ENCODE data around the gene CNP. TPM values are rescaled to one million over a fixed set of nuclear protein-coding genes. Genes with fewer than 3 reads are reported as not detected.
A peak's percentile ranks its signal among the peaks of the same experiment; 100 is the strongest.

The CNP gene
- total and polyA plus RNA-seq, 8 donors, result 53.4 to 75.4 (median 62.6) TPM

- H3K9me3 ChIP-seq, result no peaks in the 10 kb centered on the region
- TF ChIP-seq CTCF (IDR thresholded peaks at IDR 0.05), result peak; percentile 78 to 94
- H3K36me3 ChIP-seq, result no peaks in the 10 kb centered on the region
- no peak overlapping the region for H3K27ac ChIP-seq
- DNase-seq (peak; percentile 54 to 84 (median 78)), ATAC-seq (peak; percentile 13)
- H3K4me1 ChIP-seq, result peaks cover 0 to 22% of the 10 kb centered on the region in 2 donors
- no peak overlapping the region for H3K4me3 ChIP-seq
- intact Hi-C loops (cut with DNase I), result loop anchor here in 1 of 2 donors (10.0 kb wide), 1 partner anchor 52 kb away; the partner anchor contains the start of gene DNAJC7
- no peaks in the 10 kb centered on the region for H3K27me3 ChIP-seq
Observed at GRCh38 chr17:41962768-41963434, 3.7 kb upstream of the CNP start.

DNA sequence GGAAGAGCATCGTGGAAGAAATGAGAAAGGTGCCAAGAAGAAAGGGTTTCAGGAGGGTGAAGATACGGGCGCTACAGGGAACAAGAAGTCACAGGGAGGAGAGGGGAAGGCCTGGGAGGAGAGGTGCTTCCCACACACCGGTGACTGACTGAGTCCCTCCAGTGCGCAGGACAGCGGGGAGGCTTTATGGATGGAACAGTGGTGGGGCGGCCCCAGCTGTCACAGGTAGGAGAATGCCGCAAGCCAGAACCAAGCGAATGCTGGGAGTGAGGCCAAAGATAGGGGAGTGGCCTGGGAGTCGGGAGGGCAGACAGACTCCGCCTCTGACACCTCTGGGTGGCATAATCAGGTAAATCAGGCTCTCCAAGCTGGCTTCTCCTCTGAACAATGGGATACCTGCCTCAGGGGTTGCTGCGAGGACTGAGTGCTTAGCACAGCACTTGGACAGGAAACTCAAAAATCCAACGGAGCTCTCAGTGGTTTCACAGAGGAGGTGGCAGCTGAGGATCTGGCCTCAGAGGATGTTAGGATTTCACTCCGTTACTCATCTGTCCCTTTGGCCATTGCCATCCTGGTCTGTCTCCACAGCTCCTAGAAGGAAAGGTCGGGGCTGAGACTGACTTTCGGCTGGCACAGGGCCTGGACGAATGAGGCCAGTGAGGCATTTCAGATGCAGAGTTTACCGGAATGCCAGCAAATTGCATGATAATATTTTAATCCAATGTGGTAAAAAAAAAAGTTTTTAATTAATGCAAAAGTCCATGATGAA is 717 bp upstream of the CNP start:
- no peaks in the 10 kb centered on the region for H3K9me3 ChIP-seq
- TF ChIP-seq CTCF (IDR thresholded peaks at IDR 0.05), result no peak
- DNase-seq, result peak; percentile 27 to 84 (median 80)
- ATAC-seq, result peak; percentile 81
- H3K4me1 ChIP-seq, result peaks cover 3 to 48% of the 10 kb centered on the region in 2 donors
- no peaks in the 10 kb centered on the region for H3K27me3 ChIP-seq
- intact Hi-C loops (cut with DNase I), result loop anchor here in 1 of 2 donors (10.0 kb wide), 1 partner anchor 49 kb away; the partner anchor contains the start of gene DNAJC7
- H3K4me3 ChIP-seq, result peak overlapping the region; percentile 63 to 83
- H3K36me3 ChIP-seq, result peaks cover 0 to 25% of the 10 kb centered on the region in 2 donors
- H3K27ac ChIP-seq, result peak overlapping the region; percentile 80 to 81

DNA sequence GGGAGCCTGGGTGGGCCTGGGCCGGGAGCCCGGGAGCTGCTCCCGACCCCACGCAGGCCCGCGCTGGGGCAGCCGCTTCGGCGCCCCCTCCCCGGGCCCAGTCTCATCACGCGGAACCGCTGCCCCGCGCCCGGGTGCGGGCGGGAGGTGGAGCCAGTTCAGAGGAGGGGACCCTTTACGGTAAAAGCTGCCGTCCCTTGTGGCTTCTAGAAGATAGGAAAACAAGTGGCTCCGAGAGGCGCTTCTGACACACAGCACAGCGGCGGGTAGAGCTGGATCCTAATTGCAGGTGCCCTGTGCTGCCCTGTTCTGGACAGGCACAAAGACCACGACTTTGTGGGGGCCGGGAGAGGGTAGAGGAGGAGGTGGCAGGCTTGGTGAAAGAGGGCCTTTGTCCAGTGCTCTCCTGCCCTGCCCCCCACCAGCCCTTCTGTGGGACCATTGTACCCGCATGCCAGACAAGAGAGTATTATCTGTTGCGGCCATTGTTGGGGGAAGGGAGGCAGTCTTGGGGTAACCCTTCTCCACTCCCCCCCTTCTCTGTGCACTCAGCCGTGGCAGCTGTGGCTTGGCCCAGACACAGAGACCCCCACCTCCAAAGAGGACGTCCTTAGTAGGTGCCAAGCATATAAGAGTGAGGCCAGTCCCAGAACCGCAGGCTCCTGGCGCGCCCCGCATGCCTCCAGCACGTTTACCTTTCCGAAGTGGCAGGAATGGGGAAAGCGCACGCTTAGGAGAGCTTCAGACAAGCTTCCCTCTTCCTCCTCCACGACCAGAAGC is 736 bp downstream of the CNP start:
- Histone ChIP-seq H3K9me3 (no peaks in the 10 kb centered on the region), H3K36me3 (peaks cover 0 to 38% of the 10 kb centered on the region in 2 donors), H3K27ac (peak overlapping the region; percentile 79 to 80), H3K27me3 (no peaks in the 10 kb centered on the region), H3K4me1 (peaks cover 3 to 53% of the 10 kb centered on the region in 2 donors), H3K4me3 (peak overlapping the region; percentile 63 to 83)
- intact Hi-C loops (cut with DNase I), result loop anchor here in 1 of 2 donors (10.0 kb wide), 1 partner anchor 47 kb away; the partner anchor contains the start of gene DNAJC7
- no peak for TF ChIP-seq CTCF (IDR thresholded peaks at IDR 0.05)
- ATAC-seq (peak; percentile 6), DNase-seq (peak in 2 of 4 donors; percentile 36 to 83)

DNA sequence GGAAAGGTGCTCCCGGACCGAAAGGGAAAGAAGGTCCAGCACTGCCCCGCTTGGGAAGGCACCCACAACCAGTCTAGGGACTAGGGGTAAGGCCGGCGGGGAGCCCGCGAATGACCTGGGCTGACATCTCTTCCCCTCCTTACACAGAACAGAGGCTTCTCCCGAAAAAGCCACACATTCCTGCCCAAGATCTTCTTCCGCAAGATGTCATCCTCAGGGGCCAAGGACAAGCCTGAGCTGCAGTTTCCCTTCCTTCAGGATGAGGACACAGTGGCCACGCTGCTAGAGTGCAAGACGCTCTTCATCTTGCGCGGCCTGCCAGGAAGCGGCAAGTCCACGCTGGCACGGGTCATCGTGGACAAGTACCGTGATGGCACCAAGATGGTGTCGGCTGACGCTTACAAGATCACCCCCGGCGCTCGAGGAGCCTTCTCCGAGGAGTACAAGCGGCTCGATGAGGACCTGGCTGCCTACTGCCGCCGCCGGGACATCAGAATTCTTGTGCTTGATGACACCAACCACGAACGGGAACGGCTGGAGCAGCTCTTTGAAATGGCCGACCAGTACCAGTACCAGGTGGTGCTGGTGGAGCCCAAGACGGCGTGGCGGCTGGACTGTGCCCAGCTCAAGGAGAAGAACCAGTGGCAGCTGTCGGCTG is 1.5 kb downstream of the CNP start:
- Histone ChIP-seq H3K27ac (peak overlapping the region in 1 of 2 donors; percentile 80), H3K4me3 (peak overlapping the region; percentile 63 to 83), H3K4me1 (peaks cover 3 to 59% of the 10 kb centered on the region in 2 donors), H3K36me3 (peaks cover 0 to 45% of the 10 kb centered on the region in 2 donors), H3K9me3 (no peaks in the 10 kb centered on the region), H3K27me3 (no peaks in the 10 kb centered on the region)
- intact Hi-C loops (cut with DNase I), result loop anchor here in 1 of 2 donors (10.0 kb wide), 1 partner anchor 47 kb away; the partner anchor contains the start of gene DNAJC7
- TF ChIP-seq CTCF (IDR thresholded peaks at IDR 0.05), result no peak
- DNase-seq (peak in 1 of 4 donors; percentile 77), ATAC-seq (no peak)

Measured in left lung (tissue), 10 donors.